OCI-LY3 (cell line): ENCODE results near the gene MAOA.

Source experiments
- H2AFZ ChIP-seq: fragments of 200-600, 300-600 bp; shearing (Covaris generic); 2 replicates; pipeline ENCODE4 v1.6.0; 2014; ENCODE audit warnings: antibody characterized with exemption, low read depth, low read length
- H3K27ac ChIP-seq: fragments of 200-600, 300-600 bp; sonication (generic); 2 replicates; pipeline ENCODE4 v1.5.1; 2014; ENCODE audit warnings: mild to moderate bottlenecking, low read length, moderate library complexity, mixed read lengths
- H3K27me3 ChIP-seq: fragments of 200-600, 300-600 bp; sonication (generic); 2 replicates; pipeline ENCODE4 v1.6.1; 2014; ENCODE audit warnings: low read depth, low read length, mixed read lengths
- H3K36me3 ChIP-seq: fragments of 200-600, 300-600 bp; sonication (generic); replicated peaks from 2 replicates; pipeline ENCODE3; 2014; ENCODE audit warnings: low read depth, low read length, mixed read lengths
- H3K4me1 ChIP-seq: fragments of 300-600, 200-600 bp; sonication (generic); 2 replicates; pipeline ENCODE4 v1.6.1; 2014; ENCODE audit warnings: low read length, mixed read lengths
- H3K4me2 ChIP-seq: fragments of 200-600, 300-600 bp; sonication (generic); 2 replicates; pipeline ENCODE4 v1.6.1; 2014; ENCODE audit warnings: low read length, mixed read lengths
- H3K4me3 ChIP-seq: fragments of 300-600, 200-600 bp; sonication (generic); 2 replicates; pipeline ENCODE4 v1.5.1; 2014; ENCODE audit warnings: antibody characterized with exemption, mild to moderate bottlenecking, low read length, moderate library complexity
- H3K79me2 ChIP-seq: fragments of 300-600, 200-600 bp; shearing (Covaris generic); 2 replicates; pipeline ENCODE4 v1.6.1; 2014; ENCODE audit warnings: mild to moderate bottlenecking, low read length, mixed read lengths
- H3K9ac ChIP-seq: fragments of 300-600, 200-600 bp; shearing (Covaris generic); 2 replicates; pipeline ENCODE4 v1.6.0; 2014; ENCODE audit warnings: mild to moderate bottlenecking, low read length, moderate library complexity
- H3K9me3 ChIP-seq: fragments of 200-600, 300-600 bp; shearing (Covaris generic); 2 replicates; pipeline ENCODE4 v1.6.1; 2014; ENCODE audit warnings: low read length, mixed read lengths; ENCODE audit not compliant: insufficient read depth
- H4K20me1 ChIP-seq: fragments of 200-600, 300-600 bp; sonication (generic); 2 replicates; pipeline ENCODE4 v1.6.1; 2016; ENCODE audit warnings: low read length, mixed read lengths; ENCODE audit not compliant: insufficient read depth
- CTCF ChIP-seq: fragments of 200-600, 300-600 bp; sonication (generic); IDR thresholded peaks from 2 replicates; pipeline ENCODE4 v1.5.1; 2014; ENCODE audit warnings: antibody characterized with exemption, low read length, low read depth
- EZH2phosphoT487 ChIP-seq: fragments of 200-600 bp; shearing (Covaris generic); IDR thresholded peaks from 2 replicates; pipeline ENCODE4 v1.6.1; 2018; ENCODE audit warnings: antibody characterized with exemption, mixed run types, low read depth

The MAOA gene

GRCh38 chrX:43734444-43734843 is 78.3 kb downstream of the MAOA start:
- Histone ChIP-seq H3K4me3 (no peak overlapping the region), H3K9me3 (no peaks in the 10 kb centered on the region), H3K36me3 (no peaks in the 10 kb centered on the region), H3K79me2 (no peaks in the 10 kb centered on the region), H3K27me3 (no peaks in the 10 kb centered on the region), H3K27ac (no peak overlapping the region), H3K9ac (no peak overlapping the region), H2AFZ (no peak overlapping the region), H3K4me1 (no peaks in the 10 kb centered on the region), H4K20me1 (no peaks in the 10 kb centered on the region), H3K4me2 (no peak overlapping the region)
- TF ChIP-seq EZH2phosphoT487 = no peak
- no peak for TF ChIP-seq CTCF

GRCh38 chrX:43735534-43735933 is 79.4 kb downstream of the MAOA start:
- Histone ChIP-seq H3K27ac (no peak overlapping the region), H2AFZ (no peak overlapping the region), H3K4me1 (no peaks in the 10 kb centered on the region), H3K9ac (no peak overlapping the region), H3K27me3 (no peaks in the 10 kb centered on the region), H3K36me3 (no peaks in the 10 kb centered on the region), H3K9me3 (no peaks in the 10 kb centered on the region), H3K79me2 (no peaks in the 10 kb centered on the region), H3K4me3 (no peak overlapping the region), H3K4me2 (no peak overlapping the region), H4K20me1 (no peaks in the 10 kb centered on the region)
- TF ChIP-seq EZH2phosphoT487 (no peak), CTCF (no peak)

- Histone ChIP-seq H3K4me1 (no peaks in the 10 kb centered on the region), H3K4me3 (no peak overlapping the region), H2AFZ (no peak overlapping the region), H3K79me2 (no peaks in the 10 kb centered on the region), H3K9me3 (no peaks in the 10 kb centered on the region), H3K27ac (no peak overlapping the region), H4K20me1 (no peaks in the 10 kb centered on the region), H3K36me3 (no peaks in the 10 kb centered on the region), H3K9ac (no peak overlapping the region), H3K4me2 (no peak overlapping the region), H3K27me3 (no peaks in the 10 kb centered on the region)
- TF ChIP-seq EZH2phosphoT487 = no peak
Measured at GRCh38 chrX:43735957-43736356, 79.9 kb downstream of the MAOA start.

GRCh38 chrX:43741843-43742573 is 85.9 kb downstream of the MAOA start:
- Histone ChIP-seq H3K4me2 (no peak overlapping the region), H3K27me3 (no peaks in the 10 kb centered on the region), H3K9me3 (no peaks in the 10 kb centered on the region), H3K36me3 (no peaks in the 10 kb centered on the region), H3K79me2 (no peaks in the 10 kb centered on the region), H2AFZ (no peak overlapping the region), H3K4me1 (no peaks in the 10 kb centered on the region), H4K20me1 (no peaks in the 10 kb centered on the region), H3K4me3 (no peak overlapping the region), H3K9ac (no peak overlapping the region), H3K27ac (no peak overlapping the region)
- no peak for TF ChIP-seq EZH2phosphoT487

- no peak overlapping the region for H3K9ac ChIP-seq
- no peaks in the 10 kb centered on the region for H3K4me1 ChIP-seq
- H3K79me2 ChIP-seq = no peaks in the 10 kb centered on the region
- H2AFZ ChIP-seq = no peak overlapping the region
- H3K4me3 ChIP-seq = no peak overlapping the region
- H3K36me3 ChIP-seq = no peaks in the 10 kb centered on the region
- H3K27ac ChIP-seq = no peak overlapping the region
- no peaks in the 10 kb centered on the region for H3K27me3 ChIP-seq
- H3K4me2 ChIP-seq = no peak overlapping the region
- TF ChIP-seq CTCF (no peak), EZH2phosphoT487 (no peak)
- no peaks in the 10 kb centered on the region for H3K9me3 ChIP-seq
- H4K20me1 ChIP-seq = no peaks in the 10 kb centered on the region
Measured at GRCh38 chrX:43743100-43743822, 87.2 kb downstream of the MAOA start.
